ENCODE results near the gene PDE4B.

DNA sequence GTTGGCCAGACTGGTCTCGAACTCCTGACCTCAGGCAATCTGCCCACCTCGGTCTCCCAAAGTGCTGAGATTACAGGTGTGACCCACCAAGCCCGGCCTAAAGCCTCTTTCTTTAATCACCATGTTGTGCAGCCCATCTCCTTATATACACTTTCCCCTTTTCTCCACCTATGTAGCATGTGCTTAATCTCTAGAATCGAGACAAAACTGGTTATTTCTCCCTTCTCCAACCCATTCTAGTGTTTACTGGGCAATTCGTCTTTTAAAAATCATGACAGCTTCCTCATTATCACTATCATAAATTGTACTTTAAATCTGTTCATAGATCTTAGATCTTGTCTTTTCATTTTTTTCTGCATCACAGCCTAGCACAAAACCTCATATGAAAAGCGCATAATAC lies 285.7 kb downstream of the PDE4B start:
- TF ChIP-seq, protein P1, sequence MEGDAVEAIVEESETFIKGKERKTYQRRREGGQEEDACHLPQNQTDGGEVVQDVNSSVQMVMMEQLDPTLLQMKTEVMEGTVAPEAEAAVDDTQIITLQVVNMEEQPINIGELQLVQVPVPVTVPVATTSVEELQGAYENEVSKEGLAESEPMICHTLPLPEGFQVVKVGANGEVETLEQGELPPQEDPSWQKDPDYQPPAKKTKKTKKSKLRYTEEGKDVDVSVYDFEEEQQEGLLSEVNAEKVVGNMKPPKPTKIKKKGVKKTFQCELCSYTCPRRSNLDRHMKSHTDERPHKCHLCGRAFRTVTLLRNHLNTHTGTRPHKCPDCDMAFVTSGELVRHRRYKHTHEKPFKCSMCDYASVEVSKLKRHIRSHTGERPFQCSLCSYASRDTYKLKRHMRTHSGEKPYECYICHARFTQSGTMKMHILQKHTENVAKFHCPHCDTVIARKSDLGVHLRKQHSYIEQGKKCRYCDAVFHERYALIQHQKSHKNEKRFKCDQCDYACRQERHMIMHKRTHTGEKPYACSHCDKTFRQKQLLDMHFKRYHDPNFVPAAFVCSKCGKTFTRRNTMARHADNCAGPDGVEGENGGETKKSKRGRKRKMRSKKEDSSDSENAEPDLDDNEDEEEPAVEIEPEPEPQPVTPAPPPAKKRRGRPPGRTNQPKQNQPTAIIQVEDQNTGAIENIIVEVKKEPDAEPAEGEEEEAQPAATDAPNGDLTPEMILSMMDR (IDR thresholded peaks at IDR 0.05; ENCODE audit: low read depth, low read length) = no peak
- TF ChIP-seq EZH2phosphoT487 (IDR thresholded peaks at IDR 0.05; ENCODE audit: low read depth) = no peak
